ENCODE data around the gene CTNNA3.

CTNNA3 gene

GRCh38 chr10:66575251-66575855, 1120.6 kb downstream of the CTNNA3 start:
- Histone ChIP-seq H2AFZ (ENCODE audit: low read length) (no peak overlapping the region), H3K36me3 (ENCODE audit: insufficient read depth, low read length) (no peaks in the 10 kb centered on the region), H3K9me3 (ENCODE audit: insufficient read depth, low read depth, low read length) (no peaks in the 10 kb centered on the region), H3K9ac (ENCODE audit: low read depth, low read length, poor library complexity, severe bottlenecking) (no peak overlapping the region), H3K27me3 (ENCODE audit: insufficient read depth, low read length, poor library complexity, severe bottlenecking) (no peaks in the 10 kb centered on the region), H3K79me2 (ENCODE audit: insufficient read depth, low read length) (no peaks in the 10 kb centered on the region), H3K4me1 (ENCODE audit: insufficient read depth, low read length, poor library complexity, severe bottlenecking) (no peaks in the 10 kb centered on the region), H3K4me2 (ENCODE audit: low read depth, low read length, poor library complexity, severe bottlenecking) (no peak overlapping the region), H3K4me3 (ENCODE audit: low read length, poor library complexity, severe bottlenecking) (no peak overlapping the region), H3F3A (ENCODE audit: low read depth) (no peaks in the 10 kb centered on the region), H3K9me2 (replicated peaks; ENCODE audit: low read depth, low read length) (no peaks in the 10 kb centered on the region), H4K20me1 (ENCODE audit: insufficient read depth, low read length, poor library complexity, severe bottlenecking) (no peaks in the 10 kb centered on the region)
- TF ChIP-seq CTCF (conservative IDR thresholded peaks at IDR 0.05; ENCODE audit: low read length) (no peak), EZH2phosphoT487 (IDR thresholded peaks at IDR 0.05; ENCODE audit: borderline replicate concordance) (no peak)

GRCh38 chr10:66572700-66573099, 1123.3 kb downstream of the CTNNA3 start:
- Histone ChIP-seq H4K20me1 (ENCODE audit: insufficient read depth, low read length, poor library complexity, severe bottlenecking) (no peaks in the 10 kb centered on the region), H3K9me2 (replicated peaks; ENCODE audit: low read depth, low read length) (no peaks in the 10 kb centered on the region), H2AFZ (ENCODE audit: low read length) (no peak overlapping the region), H3K27me3 (ENCODE audit: insufficient read depth, low read length, poor library complexity, severe bottlenecking) (no peaks in the 10 kb centered on the region), H3K9me3 (ENCODE audit: insufficient read depth, low read depth, low read length) (no peaks in the 10 kb centered on the region), H3K36me3 (ENCODE audit: insufficient read depth, low read length) (no peaks in the 10 kb centered on the region), H3K4me3 (ENCODE audit: low read length, poor library complexity, severe bottlenecking) (no peak overlapping the region), H3K79me2 (ENCODE audit: insufficient read depth, low read length) (no peaks in the 10 kb centered on the region), H3F3A (ENCODE audit: low read depth) (no peaks in the 10 kb centered on the region), H3K4me1 (ENCODE audit: insufficient read depth, low read length, poor library complexity, severe bottlenecking) (no peaks in the 10 kb centered on the region), H3K9ac (ENCODE audit: low read depth, low read length, poor library complexity, severe bottlenecking) (no peak overlapping the region), H3K4me2 (ENCODE audit: low read depth, low read length, poor library complexity, severe bottlenecking) (no peak overlapping the region)
- TF ChIP-seq EZH2phosphoT487 (IDR thresholded peaks at IDR 0.05; ENCODE audit: borderline replicate concordance): no peak
- TF ChIP-seq CTCF (conservative IDR thresholded peaks at IDR 0.05; ENCODE audit: low read length): no peak

GRCh38 chr10:66565999-66566398, 1130.0 kb downstream of the CTNNA3 start:
- no peaks in the 10 kb centered on the region for H3F3A ChIP-seq (ENCODE audit: low read depth)
- no peaks in the 10 kb centered on the region for H3K4me1 ChIP-seq (ENCODE audit: insufficient read depth, low read length, poor library complexity, severe bottlenecking)
- no peaks in the 10 kb centered on the region for H3K36me3 ChIP-seq (ENCODE audit: insufficient read depth, low read length)
- H3K79me2 ChIP-seq (ENCODE audit: insufficient read depth, low read length): no peaks in the 10 kb centered on the region
- TF ChIP-seq EZH2phosphoT487 (IDR thresholded peaks at IDR 0.05; ENCODE audit: borderline replicate concordance) (no peak), CTCF (conservative IDR thresholded peaks at IDR 0.05; ENCODE audit: low read length) (no peak)
- no peaks in the 10 kb centered on the region for H3K9me3 ChIP-seq (ENCODE audit: insufficient read depth, low read depth, low read length)
- H3K9ac ChIP-seq (ENCODE audit: low read depth, low read length, poor library complexity, severe bottlenecking): no peak overlapping the region
- H3K4me3 ChIP-seq (ENCODE audit: low read length, poor library complexity, severe bottlenecking): no peak overlapping the region
- no peaks in the 10 kb centered on the region for H4K20me1 ChIP-seq (ENCODE audit: insufficient read depth, low read length, poor library complexity, severe bottlenecking)
- no peaks in the 10 kb centered on the region for H3K27me3 ChIP-seq (ENCODE audit: insufficient read depth, low read length, poor library complexity, severe bottlenecking)
- no peak overlapping the region for H3K4me2 ChIP-seq (ENCODE audit: low read depth, low read length, poor library complexity, severe bottlenecking)
- H2AFZ ChIP-seq (ENCODE audit: low read length): no peak overlapping the region
- no peaks in the 10 kb centered on the region for H3K9me2 ChIP-seq (replicated peaks; ENCODE audit: low read depth, low read length)
